Astrocyte (in vitro differentiated cells and primary cell): Measurements from ENCODE around the gene SLC2A13. TPM values are rescaled to one million over a fixed set of nuclear protein-coding genes. Genes with fewer than 3 reads are reported as not detected.

Experiments used
- DNase-seq: peaks from one replicate; pipeline ENCODE4 v3.0.0-alpha.2; 2010; ENCODE audit warnings: low read depth
- FAIRE-seq: peaks from 2 replicates; lab custom pipeline; 2011; peaks lifted over from hg19 to GRCh38; lab: Jason Lieb, UNC
- H2AFZ ChIP-seq: 2 replicates; pipeline ENCODE4 v1.6.0; 2012; ENCODE audit warnings: low read depth, low read length, inconsistent platforms
- H3K27ac ChIP-seq: 2 replicates; pipeline ENCODE4 v1.5.1; 2011; ENCODE audit warnings: low read depth, low read length, inconsistent platforms
- H3K27me3 ChIP-seq: 2 replicates; pipeline ENCODE4 v1.6.0; 2011; ENCODE audit warnings: low read length, inconsistent platforms; ENCODE audit not compliant: insufficient read depth
- H3K36me3 ChIP-seq: 2 replicates; pipeline ENCODE4 v1.5.1; 2011; ENCODE audit warnings: low read length, inconsistent platforms; ENCODE audit not compliant: insufficient read depth
- H3K4me1 ChIP-seq: 2 replicates; pipeline ENCODE4 v1.5.1; 2011; ENCODE audit warnings: low read length, inconsistent platforms; ENCODE audit not compliant: insufficient read depth
- H3K4me2 ChIP-seq: 2 replicates; pipeline ENCODE4 v1.6.0; 2012; ENCODE audit warnings: low read length, inconsistent platforms
- H3K4me3 ChIP-seq: 2 replicates; pipeline ENCODE4 v1.5.1; 2011; ENCODE audit warnings: low read depth, mild to moderate bottlenecking, low read length, inconsistent platforms; ENCODE audit not compliant: insufficient read depth
- H3K79me2 ChIP-seq: 2 replicates; pipeline ENCODE4 v1.6.0; 2012; ENCODE audit warnings: mild to moderate bottlenecking, low read length, inconsistent platforms; ENCODE audit not compliant: insufficient read depth
- H3K9ac ChIP-seq: 2 replicates; pipeline ENCODE4 v1.6.0; 2012; ENCODE audit warnings: mild to moderate bottlenecking, low read length, inconsistent platforms
- H3K9me3 ChIP-seq: 2 replicates; pipeline ENCODE4 v1.5.1; 2012; ENCODE audit warnings: low read depth, mild to moderate bottlenecking, low read length, inconsistent platforms; ENCODE audit not compliant: insufficient read depth
- H4K20me1 ChIP-seq: 2 replicates; pipeline ENCODE4 v1.6.0; 2012; ENCODE audit warnings: low read length, inconsistent platforms; ENCODE audit not compliant: insufficient read depth
- H3K27ac Mint-ChIP-seq: one replicate; pipeline ENCODE4 v1.8.0; 2021; ENCODE audit warnings: mild to moderate bottlenecking, mixed read lengths; ENCODE audit not compliant: unreplicated experiment
- H3K27me3 Mint-ChIP-seq: one replicate; pipeline ENCODE4 v1.8.0; 2021; ENCODE audit warnings: low read depth, mixed read lengths; ENCODE audit not compliant: unreplicated experiment
- H3K36me3 Mint-ChIP-seq: one replicate; pipeline ENCODE4 v1.8.0; 2021; ENCODE audit warnings: low read depth, mixed read lengths; ENCODE audit not compliant: unreplicated experiment
- H3K4me1 Mint-ChIP-seq: one replicate; pipeline ENCODE4 v1.8.0; 2021; ENCODE audit warnings: low read depth, mixed read lengths; ENCODE audit not compliant: unreplicated experiment
- H3K4me3 Mint-ChIP-seq: one replicate; pipeline ENCODE4 v1.8.0; 2021; ENCODE audit warnings: mild to moderate bottlenecking, moderate library complexity, mixed read lengths; ENCODE audit not compliant: unreplicated experiment
- H3K9me3 Mint-ChIP-seq: one replicate; pipeline ENCODE4 v1.8.0; 2021; ENCODE audit warnings: mild to moderate bottlenecking, mixed read lengths; ENCODE audit not compliant: unreplicated experiment
- EZH2 ChIP-seq: IDR thresholded peaks from 2 replicates; pipeline ENCODE4 v1.6.1; 2012; ENCODE audit warnings: mild to moderate bottlenecking, low read length, inconsistent platforms; ENCODE audit not compliant: insufficient read depth
- total RNA-seq: library from RNA; stranded (reverse); gene quantifications from 2 replicates; pipeline ENCODE4 v1.2.1, GENCODE V29; 2021
- TF ChIP-seq, protein P1 (sequence below): IDR thresholded peaks from 2 replicates; pipeline ENCODE4 v1.5.1; 2011; ENCODE audit warnings: low read depth, mild to moderate bottlenecking, inconsistent platforms, low read length, moderate library complexity; ENCODE audit not compliant: insufficient read depth

The SLC2A13 gene
- total RNA-seq, 1 donor from 2014 or later: 10.2 TPM

DNA sequence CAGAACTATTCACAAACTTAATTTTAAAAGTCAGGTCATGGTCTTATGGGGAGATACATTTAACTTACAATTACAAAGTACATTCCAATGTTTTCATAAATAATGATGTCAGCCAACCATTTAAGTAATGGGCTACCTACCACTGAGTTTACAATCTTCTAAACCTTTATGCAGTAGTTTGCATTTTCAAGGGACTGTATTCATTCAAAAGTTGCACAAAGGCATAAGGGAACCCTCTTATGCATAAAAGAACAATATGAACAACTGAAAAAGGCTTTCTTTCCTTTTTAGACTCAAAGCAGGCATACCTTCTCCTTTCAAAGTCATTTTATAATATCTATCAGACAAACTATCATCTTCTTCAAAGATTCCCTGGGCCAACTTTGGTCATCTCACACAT, 230.2 kb downstream of the SLC2A13 start:
- H3K27me3 ChIP-seq: no peaks in the 10 kb centered on the region
- no peak for TF ChIP-seq EZH2
- TF ChIP-seq, protein P1, sequence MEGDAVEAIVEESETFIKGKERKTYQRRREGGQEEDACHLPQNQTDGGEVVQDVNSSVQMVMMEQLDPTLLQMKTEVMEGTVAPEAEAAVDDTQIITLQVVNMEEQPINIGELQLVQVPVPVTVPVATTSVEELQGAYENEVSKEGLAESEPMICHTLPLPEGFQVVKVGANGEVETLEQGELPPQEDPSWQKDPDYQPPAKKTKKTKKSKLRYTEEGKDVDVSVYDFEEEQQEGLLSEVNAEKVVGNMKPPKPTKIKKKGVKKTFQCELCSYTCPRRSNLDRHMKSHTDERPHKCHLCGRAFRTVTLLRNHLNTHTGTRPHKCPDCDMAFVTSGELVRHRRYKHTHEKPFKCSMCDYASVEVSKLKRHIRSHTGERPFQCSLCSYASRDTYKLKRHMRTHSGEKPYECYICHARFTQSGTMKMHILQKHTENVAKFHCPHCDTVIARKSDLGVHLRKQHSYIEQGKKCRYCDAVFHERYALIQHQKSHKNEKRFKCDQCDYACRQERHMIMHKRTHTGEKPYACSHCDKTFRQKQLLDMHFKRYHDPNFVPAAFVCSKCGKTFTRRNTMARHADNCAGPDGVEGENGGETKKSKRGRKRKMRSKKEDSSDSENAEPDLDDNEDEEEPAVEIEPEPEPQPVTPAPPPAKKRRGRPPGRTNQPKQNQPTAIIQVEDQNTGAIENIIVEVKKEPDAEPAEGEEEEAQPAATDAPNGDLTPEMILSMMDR: no peak
- H3K27me3 Mint-ChIP-seq: no peaks in the 10 kb centered on the region
- H3K27ac ChIP-seq: no peak overlapping the region
- no peak overlapping the region for H3K9ac ChIP-seq
- peaks cover 12% of the 10 kb centered on the region for H3K9me3 Mint-ChIP-seq
- H3K4me3 ChIP-seq: no peak overlapping the region
- H4K20me1 ChIP-seq: no peaks in the 10 kb centered on the region
- H2AFZ ChIP-seq: no peak overlapping the region
- peaks cover 7% of the 10 kb centered on the region for H3K9me3 ChIP-seq
- FAIRE-seq: no peak
- H3K4me1 Mint-ChIP-seq: no peaks in the 10 kb centered on the region
- no peaks in the 10 kb centered on the region for H3K4me1 ChIP-seq
- H3K27ac Mint-ChIP-seq: no peak overlapping the region
- H3K4me3 Mint-ChIP-seq: no peak overlapping the region
- H3K36me3 ChIP-seq: no peaks in the 10 kb centered on the region
- no peaks in the 10 kb centered on the region for H3K79me2 ChIP-seq
- no peak for DNase-seq
- H3K36me3 Mint-ChIP-seq: peaks cover 9% of the 10 kb centered on the region
- no peak overlapping the region for H3K4me2 ChIP-seq

DNA sequence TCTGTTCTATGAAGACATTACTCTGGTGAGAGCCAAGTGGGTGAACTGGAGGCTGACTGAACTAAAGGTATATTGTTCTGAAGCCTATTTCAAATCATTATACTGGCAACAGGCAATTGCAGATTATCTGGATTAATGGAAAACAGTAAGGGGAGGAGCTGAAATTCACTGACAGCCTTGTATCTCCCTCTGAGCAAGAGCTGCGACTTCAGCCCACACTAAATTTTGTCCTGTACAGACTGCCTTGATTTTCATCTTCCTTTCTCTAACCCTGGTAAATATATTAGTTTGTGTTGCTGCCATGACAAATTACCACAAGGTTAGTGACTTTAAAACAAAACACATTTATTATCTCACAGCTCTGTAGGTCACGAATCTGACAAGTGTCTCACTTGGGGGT, 231.1 kb downstream of the SLC2A13 start:
- H3K9me3 ChIP-seq: peaks cover 7% of the 10 kb centered on the region

DNA sequence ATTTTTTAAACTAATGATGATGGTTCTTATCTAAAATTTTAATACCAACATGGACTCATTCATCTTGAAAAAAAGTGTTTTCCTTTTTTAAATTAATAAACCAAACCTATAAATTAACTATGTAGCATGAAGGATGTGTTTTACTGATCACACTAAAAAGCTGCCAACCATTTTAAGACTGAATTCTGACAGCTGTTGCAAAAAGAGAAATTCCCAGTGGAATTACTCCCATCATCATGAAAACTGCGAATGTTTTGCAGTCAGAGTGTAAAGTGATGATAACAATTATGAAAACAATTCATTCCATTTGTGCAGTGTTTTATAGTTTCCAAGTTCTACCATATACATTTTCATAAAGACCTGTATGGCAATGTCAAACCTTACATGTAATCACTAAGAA, 232.8 kb downstream of the SLC2A13 start:
- TF ChIP-seq EZH2: no peak
- TF ChIP-seq, protein P1: no peak
- Histone ChIP-seq H3K4me3 (no peak overlapping the region), H3K4me1 (no peaks in the 10 kb centered on the region), H2AFZ (no peak overlapping the region), H4K20me1 (no peaks in the 10 kb centered on the region), H3K9ac (no peak overlapping the region), H3K4me2 (no peak overlapping the region), H3K36me3 (no peaks in the 10 kb centered on the region), H3K79me2 (no peaks in the 10 kb centered on the region), H3K9me3 (no peaks in the 10 kb centered on the region), H3K27ac (no peak overlapping the region), H3K27me3 (no peaks in the 10 kb centered on the region)
- H3K4me1 Mint-ChIP-seq: no peaks in the 10 kb centered on the region
- no peaks in the 10 kb centered on the region for H3K9me3 Mint-ChIP-seq
- H3K4me3 Mint-ChIP-seq: no peak overlapping the region
- FAIRE-seq (no peak), DNase-seq (no peak)
- H3K36me3 Mint-ChIP-seq: peaks cover 2% of the 10 kb centered on the region
- H3K27ac Mint-ChIP-seq: no peak overlapping the region
- no peaks in the 10 kb centered on the region for H3K27me3 Mint-ChIP-seq

More for the DNA sequence above, 231.1 kb downstream of the SLC2A13 start:
- Mint-ChIP-seq H3K9me3 (peaks cover 9% of the 10 kb centered on the region), H3K4me1 (no peaks in the 10 kb centered on the region), H3K36me3 (peaks cover 9% of the 10 kb centered on the region), H3K27me3 (no peaks in the 10 kb centered on the region), H3K4me3 (no peak overlapping the region), H3K27ac (no peak overlapping the region)
- Histone ChIP-seq H3K4me1 (no peaks in the 10 kb centered on the region), H2AFZ (no peak overlapping the region), H3K36me3 (no peaks in the 10 kb centered on the region), H3K27me3 (no peaks in the 10 kb centered on the region), H3K9ac (no peak overlapping the region), H3K27ac (no peak overlapping the region), H4K20me1 (no peaks in the 10 kb centered on the region), H3K4me3 (no peak overlapping the region), H3K79me2 (no peaks in the 10 kb centered on the region), H3K4me2 (no peak overlapping the region)
- DNase-seq (no peak), FAIRE-seq (no peak)
- no peak for TF ChIP-seq EZH2
- TF ChIP-seq, protein P1: no peak
